ENCODE measurements around the gene ETNK2.

GRCh38 chr1:204149635-204150565 lies 1.9 kb downstream of the ETNK2 start:
- TF ChIP-seq, protein P1, sequence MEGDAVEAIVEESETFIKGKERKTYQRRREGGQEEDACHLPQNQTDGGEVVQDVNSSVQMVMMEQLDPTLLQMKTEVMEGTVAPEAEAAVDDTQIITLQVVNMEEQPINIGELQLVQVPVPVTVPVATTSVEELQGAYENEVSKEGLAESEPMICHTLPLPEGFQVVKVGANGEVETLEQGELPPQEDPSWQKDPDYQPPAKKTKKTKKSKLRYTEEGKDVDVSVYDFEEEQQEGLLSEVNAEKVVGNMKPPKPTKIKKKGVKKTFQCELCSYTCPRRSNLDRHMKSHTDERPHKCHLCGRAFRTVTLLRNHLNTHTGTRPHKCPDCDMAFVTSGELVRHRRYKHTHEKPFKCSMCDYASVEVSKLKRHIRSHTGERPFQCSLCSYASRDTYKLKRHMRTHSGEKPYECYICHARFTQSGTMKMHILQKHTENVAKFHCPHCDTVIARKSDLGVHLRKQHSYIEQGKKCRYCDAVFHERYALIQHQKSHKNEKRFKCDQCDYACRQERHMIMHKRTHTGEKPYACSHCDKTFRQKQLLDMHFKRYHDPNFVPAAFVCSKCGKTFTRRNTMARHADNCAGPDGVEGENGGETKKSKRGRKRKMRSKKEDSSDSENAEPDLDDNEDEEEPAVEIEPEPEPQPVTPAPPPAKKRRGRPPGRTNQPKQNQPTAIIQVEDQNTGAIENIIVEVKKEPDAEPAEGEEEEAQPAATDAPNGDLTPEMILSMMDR (IDR thresholded peaks at IDR 0.05 in 4 of 5, conservative IDR thresholded peaks at IDR 0.05 in 1 of 5), result no peak
- no peak for TF ChIP-seq POLR2A (IDR thresholded peaks at IDR 0.05)
